ACC112 (cell line): ENCODE measurements around the gene NSRP1.

Source experiments
- H2AFZ ChIP-seq: fragments of 200-600 bp; sonication (generic); one replicate; pipeline ENCODE4 v1.6.0; 2017; ENCODE audit warnings: antibody characterized with exemption, low read length; ENCODE audit not compliant: unreplicated experiment
- H3K27ac ChIP-seq: fragments of 200-600 bp; sonication (generic); 2 replicates; pipeline ENCODE4 v1.5.1; 2014; ENCODE audit warnings: low read depth, mild to moderate bottlenecking, antibody characterized with exemption, low read length, moderate library complexity
- H3K27me3 ChIP-seq: fragments of 200-600 bp; sonication (generic); 2 replicates; pipeline ENCODE4 v1.6.1; 2014; ENCODE audit warnings: mild to moderate bottlenecking, antibody characterized with exemption, low read length, moderate library complexity, mixed read lengths; ENCODE audit not compliant: insufficient read depth
- H3K36me3 ChIP-seq: fragments of 200-600 bp; sonication (generic); 2 replicates; pipeline ENCODE4 v1.6.1; 2016; ENCODE audit warnings: mild to moderate bottlenecking, antibody characterized with exemption, low read length, moderate library complexity, mixed read lengths; ENCODE audit not compliant: insufficient read depth
- H3K4me1 ChIP-seq: fragments of 200-600 bp; sonication (generic); one replicate; pipeline ENCODE4 v1.6.1; 2016; ENCODE audit warnings: low read length, mixed read lengths; ENCODE audit not compliant: insufficient read depth, unreplicated experiment, control insufficient read depth
- H3K4me3 ChIP-seq: fragments of 200-600 bp; sonication (generic); 2 replicates; pipeline ENCODE4 v1.5.1; 2014; ENCODE audit warnings: mild to moderate bottlenecking, low read depth, low read length
- H3K79me2 ChIP-seq: fragments of 200-600 bp; sonication (generic); one replicate; pipeline ENCODE4 v1.6.0; 2016; ENCODE audit warnings: low read length; ENCODE audit not compliant: control insufficient read depth, unreplicated experiment, insufficient read depth

NSRP1 gene

DNA sequence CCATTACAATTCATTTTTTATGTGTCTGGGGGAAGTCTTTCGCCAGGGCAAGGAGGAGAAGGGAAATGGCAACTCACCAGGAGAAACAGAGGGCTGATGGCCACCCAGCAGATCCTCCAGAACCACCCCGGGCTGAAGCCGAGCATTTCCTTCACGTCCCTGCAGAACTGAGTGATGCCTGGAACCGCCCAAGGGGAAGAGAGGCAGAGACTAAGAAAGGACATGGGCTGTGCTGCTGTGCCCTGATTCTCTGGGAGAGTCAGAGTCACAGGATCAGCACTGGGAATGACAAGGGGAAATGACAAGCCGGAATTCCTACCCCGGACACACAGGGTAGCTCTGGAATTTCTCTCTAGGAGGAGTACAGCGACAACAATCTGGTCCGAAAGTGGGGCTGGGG lies 91.0 kb downstream of the NSRP1 start:
- no peaks in the 10 kb centered on the region for H3K36me3 ChIP-seq

DNA sequence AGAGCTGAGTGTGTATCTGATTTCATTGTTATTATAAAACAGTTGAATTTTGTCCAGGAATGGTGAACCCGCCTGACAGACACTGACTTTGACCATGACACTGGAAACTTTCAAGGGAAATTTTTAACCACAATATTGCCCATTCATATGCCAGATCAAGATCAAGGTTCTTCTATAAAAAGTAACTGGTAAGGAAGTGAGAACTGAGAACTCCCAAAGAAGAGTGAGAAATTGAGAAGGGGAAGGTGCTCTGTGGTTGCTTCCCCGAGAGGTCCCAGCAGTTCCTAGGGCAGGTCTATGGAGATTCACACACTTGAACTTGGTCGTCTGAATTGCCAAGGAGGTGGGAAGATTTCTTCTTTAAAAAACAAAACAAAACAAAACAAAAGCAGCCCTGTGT lies 91.6 kb downstream of the NSRP1 start:
- Histone ChIP-seq H3K4me3 (no peak overlapping the region), H3K79me2 (no peaks in the 10 kb centered on the region)

More for the DNA sequence above, 91.0 kb downstream of the NSRP1 start:
- H3K4me3 ChIP-seq, result no peak overlapping the region
- H3K27ac ChIP-seq, result no peak overlapping the region
- no peaks in the 10 kb centered on the region for H3K79me2 ChIP-seq
- no peaks in the 10 kb centered on the region for H3K27me3 ChIP-seq
- no peak overlapping the region for H2AFZ ChIP-seq
- H3K4me1 ChIP-seq, result no peaks in the 10 kb centered on the region

DNA sequence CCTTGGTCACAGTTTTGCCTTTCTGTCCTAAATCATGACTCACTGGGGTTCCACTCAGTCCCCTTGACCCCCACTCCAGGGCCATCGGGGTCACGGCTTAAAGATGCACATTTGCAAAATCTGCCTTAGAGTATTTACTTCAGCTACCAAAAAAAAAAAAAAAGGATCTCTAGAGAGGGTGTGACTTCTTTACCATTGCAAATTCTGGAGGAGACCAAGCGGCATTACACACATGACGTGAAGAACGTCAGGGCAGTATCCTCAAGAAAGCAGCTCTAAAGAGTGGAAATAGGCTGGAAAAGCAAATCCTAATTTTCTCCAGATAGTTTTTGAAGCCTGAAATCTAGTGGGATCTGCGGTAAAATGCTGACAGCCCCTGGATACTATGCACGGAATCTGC lies 93.3 kb downstream of the NSRP1 start:
- no peaks in the 10 kb centered on the region for H3K4me1 ChIP-seq
- no peak overlapping the region for H2AFZ ChIP-seq
- no peaks in the 10 kb centered on the region for H3K27me3 ChIP-seq
- no peak overlapping the region for H3K4me3 ChIP-seq
- H3K36me3 ChIP-seq, result no peaks in the 10 kb centered on the region
- H3K27ac ChIP-seq, result no peak overlapping the region
- H3K79me2 ChIP-seq, result no peaks in the 10 kb centered on the region

More for the DNA sequence above, 91.6 kb downstream of the NSRP1 start:
- no peak overlapping the region for H3K27ac ChIP-seq
- H3K27me3 ChIP-seq, result no peaks in the 10 kb centered on the region
- H3K36me3 ChIP-seq, result no peaks in the 10 kb centered on the region
- no peak overlapping the region for H2AFZ ChIP-seq
- no peaks in the 10 kb centered on the region for H3K4me1 ChIP-seq

DNA sequence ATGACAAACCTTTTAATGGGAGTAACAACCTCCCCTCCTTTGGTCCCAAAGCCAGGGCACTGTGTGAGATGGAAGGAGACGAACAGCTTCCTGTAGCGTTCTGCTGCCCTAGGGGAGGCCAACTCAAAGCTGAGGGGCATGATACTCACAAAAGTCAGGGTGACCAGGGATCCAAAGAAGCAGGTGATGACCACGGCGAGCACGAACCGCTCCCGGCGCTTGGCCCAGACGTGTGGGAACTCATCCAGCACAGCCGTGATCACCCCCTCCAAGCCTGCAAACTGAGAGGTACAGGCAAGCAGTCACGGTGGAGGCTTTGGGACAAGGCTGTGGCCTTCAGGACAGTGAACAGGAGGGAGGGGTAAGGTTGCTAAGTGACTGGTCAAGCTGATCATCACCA lies 93.8 kb downstream of the NSRP1 start:
- no peak overlapping the region for H3K27ac ChIP-seq
- H3K27me3 ChIP-seq, result no peaks in the 10 kb centered on the region
- no peaks in the 10 kb centered on the region for H3K36me3 ChIP-seq
- H2AFZ ChIP-seq, result no peak overlapping the region
- no peak overlapping the region for H3K4me3 ChIP-seq
- H3K79me2 ChIP-seq, result no peaks in the 10 kb centered on the region
- H3K4me1 ChIP-seq, result no peaks in the 10 kb centered on the region

DNA sequence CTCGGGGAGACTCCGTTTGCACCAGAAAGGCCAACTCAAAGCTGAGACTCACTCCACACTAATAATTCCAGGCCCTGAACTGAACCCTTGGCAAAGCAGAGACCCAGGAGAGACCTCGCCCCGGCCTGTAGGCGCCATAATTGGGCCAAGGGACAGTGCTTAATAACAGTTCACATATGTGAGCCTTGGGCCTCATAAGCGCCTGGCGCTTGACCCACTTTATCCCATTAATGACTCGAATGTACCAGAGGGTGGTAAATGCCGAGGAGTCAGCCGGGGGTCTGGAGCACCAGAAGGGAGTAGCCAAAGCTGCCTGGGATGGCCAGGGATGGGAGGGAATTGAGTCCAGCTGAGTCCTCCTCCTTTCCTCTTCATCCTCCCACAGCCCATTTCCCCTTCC lies 94.3 kb downstream of the NSRP1 start:
- H3K4me1 ChIP-seq, result no peaks in the 10 kb centered on the region
- H3K36me3 ChIP-seq, result no peaks in the 10 kb centered on the region
- no peaks in the 10 kb centered on the region for H3K79me2 ChIP-seq
- no peak overlapping the region for H3K27ac ChIP-seq
- no peaks in the 10 kb centered on the region for H3K27me3 ChIP-seq
- no peak overlapping the region for H3K4me3 ChIP-seq
- no peak overlapping the region for H2AFZ ChIP-seq

DNA sequence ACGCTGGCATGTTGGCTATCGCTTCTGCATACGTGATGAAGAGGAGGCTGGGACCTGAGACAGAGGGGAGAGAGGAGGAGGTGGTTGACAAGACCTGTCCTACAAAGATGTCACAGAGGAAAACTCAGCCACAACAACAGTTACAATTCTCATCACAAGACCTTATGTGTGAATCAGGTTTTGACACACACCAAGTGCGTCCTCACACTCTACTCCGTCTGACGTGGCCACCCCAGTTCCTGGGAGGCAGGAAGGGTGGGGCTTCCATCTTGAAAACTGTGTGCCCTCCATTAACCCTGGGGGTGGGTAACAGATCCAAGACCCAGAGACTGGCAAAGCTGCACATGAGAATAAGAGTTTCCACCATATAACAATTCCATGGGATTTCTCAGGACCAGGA lies 94.8 kb downstream of the NSRP1 start:
- Histone ChIP-seq H3K27me3 (no peaks in the 10 kb centered on the region), H3K4me3 (no peak overlapping the region), H3K36me3 (no peaks in the 10 kb centered on the region), H3K79me2 (no peaks in the 10 kb centered on the region), H3K4me1 (no peaks in the 10 kb centered on the region), H2AFZ (no peak overlapping the region), H3K27ac (no peak overlapping the region)

DNA sequence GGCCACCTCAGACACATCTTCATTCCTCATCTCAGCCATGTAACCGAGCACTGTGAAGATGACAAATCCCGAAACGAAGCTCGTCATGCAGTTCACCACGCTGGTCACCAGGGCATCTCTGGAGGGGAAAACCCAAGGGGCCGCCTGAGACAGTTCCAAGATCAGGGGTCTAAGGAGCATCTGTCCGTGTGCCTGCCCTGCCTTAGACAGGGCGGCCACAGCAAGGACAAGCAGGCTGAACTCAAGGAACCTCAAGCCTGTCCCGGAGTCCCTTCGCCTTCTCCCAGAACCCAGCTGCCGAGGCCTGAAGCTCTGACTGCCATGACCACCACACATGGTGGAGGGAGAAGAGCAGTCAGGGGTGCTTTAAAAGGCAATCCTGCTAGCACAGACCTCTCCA lies 96.1 kb downstream of the NSRP1 start:
- no peaks in the 10 kb centered on the region for H3K36me3 ChIP-seq
- no peak overlapping the region for H3K4me3 ChIP-seq
- no peaks in the 10 kb centered on the region for H3K27me3 ChIP-seq
- no peaks in the 10 kb centered on the region for H3K79me2 ChIP-seq
- H3K27ac ChIP-seq, result no peak overlapping the region
- H2AFZ ChIP-seq, result no peak overlapping the region
- no peaks in the 10 kb centered on the region for H3K4me1 ChIP-seq

DNA sequence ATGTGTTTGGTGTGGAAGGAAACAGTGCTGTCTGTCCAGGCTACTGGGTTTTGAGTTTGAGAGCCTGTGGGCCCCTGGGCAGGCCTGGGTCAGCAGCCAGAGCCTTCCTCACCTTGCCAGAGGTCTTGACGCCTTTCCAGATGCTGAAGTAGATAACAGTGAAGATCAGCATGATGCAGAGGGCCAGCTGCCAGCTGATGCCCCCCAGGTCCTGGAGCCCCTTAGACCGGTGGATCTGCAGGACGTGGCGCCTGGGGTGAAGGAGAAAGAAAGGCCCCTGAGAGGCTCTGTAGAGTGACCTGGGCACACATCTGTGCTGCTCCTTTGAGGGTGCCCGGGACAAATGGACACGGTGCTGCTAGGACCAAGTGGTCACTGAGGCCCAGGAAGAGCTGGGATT lies 100.4 kb downstream of the NSRP1 start:
- Histone ChIP-seq H3K36me3 (no peaks in the 10 kb centered on the region), H2AFZ (no peak overlapping the region), H3K27ac (no peak overlapping the region), H3K79me2 (no peaks in the 10 kb centered on the region), H3K4me3 (no peak overlapping the region), H3K27me3 (peaks cover 6% of the 10 kb centered on the region; the same call in 1 of the 2 replicates), H3K4me1 (no peaks in the 10 kb centered on the region)

DNA sequence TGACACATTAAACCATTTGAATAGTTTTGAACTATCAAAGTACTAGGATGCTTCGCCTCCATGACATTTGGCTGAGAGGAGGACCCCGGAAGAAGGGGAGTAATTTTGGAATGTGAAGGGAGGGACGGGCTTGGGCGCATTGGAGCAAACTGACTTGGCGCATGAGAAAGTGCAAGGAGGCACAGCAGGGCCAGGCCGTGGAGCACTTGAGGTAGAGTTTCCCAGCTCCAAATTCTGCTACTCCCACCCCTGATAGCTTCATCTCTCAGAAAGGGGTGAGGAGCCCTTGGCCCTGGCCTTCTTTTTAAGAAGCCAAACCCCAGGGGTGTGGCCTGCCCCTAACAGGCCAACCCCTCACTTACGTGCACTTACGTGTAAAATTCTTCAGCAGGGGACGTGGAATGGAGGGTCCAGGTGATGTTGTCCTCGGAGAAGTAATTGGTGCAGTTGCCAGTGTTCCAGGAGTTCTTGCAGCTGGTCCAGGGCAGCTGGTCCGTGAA lies 101.2 kb downstream of the NSRP1 start:
- no peak overlapping the region for H3K27ac ChIP-seq
- no peaks in the 10 kb centered on the region for H3K36me3 ChIP-seq
- H3K79me2 ChIP-seq, result no peaks in the 10 kb centered on the region
- no peak overlapping the region for H3K4me3 ChIP-seq
- no peaks in the 10 kb centered on the region for H3K4me1 ChIP-seq
- peaks cover 7% of the 10 kb centered on the region; the same call in 1 of the 2 replicates for H3K27me3 ChIP-seq
- H2AFZ ChIP-seq, result no peak overlapping the region

DNA sequence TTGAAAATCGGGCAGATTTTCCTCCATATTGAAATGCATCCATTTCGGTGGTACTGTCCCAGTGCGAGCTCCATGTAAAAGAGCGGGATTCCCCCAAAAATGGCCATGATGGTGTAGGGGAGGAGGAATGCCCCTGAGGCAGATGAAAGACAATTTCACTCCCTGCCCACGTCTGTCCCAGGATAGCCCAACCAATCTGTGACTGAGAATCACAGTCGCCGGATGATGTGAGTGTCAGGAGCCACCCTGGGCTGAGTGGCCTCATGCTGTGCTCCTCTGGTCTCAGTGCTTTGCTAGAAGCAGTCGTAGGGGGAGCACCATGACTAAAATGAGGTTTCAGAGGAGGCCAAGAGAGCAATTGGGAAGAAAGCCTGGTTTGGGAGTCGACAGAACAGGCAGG lies 102.2 kb downstream of the NSRP1 start:
- no peak overlapping the region for H3K27ac ChIP-seq
- H3K27me3 ChIP-seq, result peaks cover 7% of the 10 kb centered on the region; the same call in 1 of the 2 replicates
- H2AFZ ChIP-seq, result no peak overlapping the region
- no peaks in the 10 kb centered on the region for H3K36me3 ChIP-seq
- no peaks in the 10 kb centered on the region for H3K4me1 ChIP-seq
- H3K4me3 ChIP-seq, result no peak overlapping the region
- H3K79me2 ChIP-seq, result no peaks in the 10 kb centered on the region

DNA sequence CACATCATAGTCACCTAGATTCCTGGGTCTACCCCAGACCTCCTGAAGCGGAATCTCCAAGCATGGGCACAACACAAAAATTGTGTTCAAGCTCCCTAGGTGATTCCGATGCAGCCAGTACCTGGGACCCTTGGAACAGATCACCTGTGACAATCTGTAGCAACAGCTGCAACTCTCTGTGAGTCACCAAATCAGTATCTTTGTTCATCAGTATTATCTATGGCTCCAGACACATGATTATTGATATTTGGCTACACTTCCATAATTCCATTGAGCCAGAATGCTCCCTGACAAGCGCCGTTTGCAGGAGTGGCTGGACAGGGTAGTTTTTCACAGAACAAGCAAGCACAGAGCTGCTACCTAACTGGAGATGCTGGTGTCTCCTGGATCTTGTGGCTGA lies 102.7 kb downstream of the NSRP1 start:
- Histone ChIP-seq H3K36me3 (no peaks in the 10 kb centered on the region), H2AFZ (no peak overlapping the region), H3K27ac (no peak overlapping the region), H3K4me1 (no peaks in the 10 kb centered on the region), H3K27me3 (peaks cover 7% of the 10 kb centered on the region; the same call in 1 of the 2 replicates), H3K4me3 (no peak overlapping the region), H3K79me2 (no peaks in the 10 kb centered on the region)
